Mammary epithelial cell (primary cell): ENCODE results near the gene TMEM131.

Experiments
- EZH2 ChIP-seq: IDR thresholded peaks from 2 replicates; pipeline ENCODE4 v1.6.1; 2012; ENCODE audit warnings: low read length, inconsistent platforms, borderline replicate concordance
- TF ChIP-seq, protein P1 (sequence below), 2 donors: IDR thresholded peaks in 1 of 2; conservative IDR thresholded peaks in 1 of 2; 2 replicates each; pipeline ENCODE4 v1.5.1; 2011 to 2012; ENCODE audit warnings: inconsistent platforms in 2 of 2, low read length in 2 of 2, mild to moderate bottlenecking in 2 of 2, control low read depth in 1 of 2, low read depth in 1 of 2; ENCODE audit not compliant: insufficient read depth in 1 of 2; ENCODE audit errors: extremely low read depth in 1 of 2

DNA sequence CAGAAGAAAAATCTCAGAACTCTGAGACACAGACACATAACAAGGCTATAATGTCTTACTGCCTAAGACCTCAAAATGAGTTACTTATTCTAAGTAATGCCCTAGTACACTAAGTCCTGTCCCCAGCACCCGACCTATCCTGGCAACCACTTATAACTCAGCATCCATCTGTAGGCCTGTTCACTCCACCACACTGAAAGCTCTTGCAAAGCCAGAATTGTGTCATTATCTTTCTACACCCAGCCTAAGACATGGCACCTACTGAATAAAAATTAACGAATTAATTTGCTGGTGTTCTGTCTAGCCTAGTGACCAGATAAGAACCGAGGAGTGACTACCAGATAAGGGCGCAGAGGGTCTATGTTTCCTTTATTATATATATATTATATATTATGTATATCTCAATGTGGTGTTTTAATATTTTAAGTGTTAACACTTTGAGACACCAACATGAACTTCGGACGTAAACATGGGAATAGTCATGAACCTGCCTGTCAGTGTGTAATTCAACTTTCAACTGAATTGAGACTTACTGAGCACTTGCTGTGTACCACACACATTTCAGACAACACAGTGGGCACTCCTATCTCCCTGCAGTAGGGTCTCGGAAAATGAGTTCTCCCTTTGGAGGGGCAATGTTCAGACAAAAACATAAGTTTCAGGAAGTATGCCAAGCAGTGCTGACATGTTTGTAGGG, 27.7 kb downstream of the TMEM131 start:
- TF ChIP-seq, protein P1, sequence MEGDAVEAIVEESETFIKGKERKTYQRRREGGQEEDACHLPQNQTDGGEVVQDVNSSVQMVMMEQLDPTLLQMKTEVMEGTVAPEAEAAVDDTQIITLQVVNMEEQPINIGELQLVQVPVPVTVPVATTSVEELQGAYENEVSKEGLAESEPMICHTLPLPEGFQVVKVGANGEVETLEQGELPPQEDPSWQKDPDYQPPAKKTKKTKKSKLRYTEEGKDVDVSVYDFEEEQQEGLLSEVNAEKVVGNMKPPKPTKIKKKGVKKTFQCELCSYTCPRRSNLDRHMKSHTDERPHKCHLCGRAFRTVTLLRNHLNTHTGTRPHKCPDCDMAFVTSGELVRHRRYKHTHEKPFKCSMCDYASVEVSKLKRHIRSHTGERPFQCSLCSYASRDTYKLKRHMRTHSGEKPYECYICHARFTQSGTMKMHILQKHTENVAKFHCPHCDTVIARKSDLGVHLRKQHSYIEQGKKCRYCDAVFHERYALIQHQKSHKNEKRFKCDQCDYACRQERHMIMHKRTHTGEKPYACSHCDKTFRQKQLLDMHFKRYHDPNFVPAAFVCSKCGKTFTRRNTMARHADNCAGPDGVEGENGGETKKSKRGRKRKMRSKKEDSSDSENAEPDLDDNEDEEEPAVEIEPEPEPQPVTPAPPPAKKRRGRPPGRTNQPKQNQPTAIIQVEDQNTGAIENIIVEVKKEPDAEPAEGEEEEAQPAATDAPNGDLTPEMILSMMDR (conservative IDR thresholded peaks at IDR 0.05 in 1 of 2, IDR thresholded peaks at IDR 0.05 in 1 of 2; ENCODE audit: extremely low read depth in 1 of 2, insufficient read depth in 1 of 2, low read depth in 1 of 2, low read length in 2 of 2) = no peak
- no peak for TF ChIP-seq EZH2
